GM23338 (cell line): Measurements from ENCODE around the gene TGM2. TPM values are rescaled to one million over a fixed set of nuclear protein-coding genes. Genes with fewer than 3 reads are reported as not detected.

Experiments used
- ATAC-seq: fragments of 200-7000 bp; cut with Tn5 transposase; 3 replicates; pipeline ENCODE4 v1.9.1; 2020
- DNase-seq: peaks from one replicate; pipeline ENCODE4 v3.0.0-alpha.2; 2015; ENCODE audit warnings: low spot score
- H2AFZ ChIP-seq: fragments of 200-600 bp; sonication (generic); 2 replicates; pipeline ENCODE4 v1.8.0; 2016; ENCODE audit warnings: antibody characterized with exemption, mild to moderate bottlenecking, moderate library complexity
- H3F3A ChIP-seq: fragments of 200-600 bp; sonication (generic); replicated peaks from 2 replicates; pipeline ENCODE4 v1.8.0; 2017; ENCODE audit warnings: antibody characterized with exemption, mixed run types, low read depth
- H3K27ac ChIP-seq: fragments of 200-600 bp; sonication (generic); 2 replicates; pipeline ENCODE4 v1.6.1; 2016; ENCODE audit warnings: low read depth
- H3K27me3 ChIP-seq: fragments of 200-600 bp; sonication (generic); 2 replicates; pipeline ENCODE4 v1.8.0; 2016; ENCODE audit warnings: mild to moderate bottlenecking, mixed run types, moderate library complexity; ENCODE audit not compliant: insufficient read depth
- H3K36me3 ChIP-seq: fragments of 200-600 bp; sonication (generic); 2 replicates; pipeline ENCODE4 v1.8.0; 2016; ENCODE audit warnings: mild to moderate bottlenecking; ENCODE audit not compliant: insufficient read depth
- H3K4me1 ChIP-seq: fragments of 200-600 bp; sonication (generic); 2 replicates; pipeline ENCODE4 v1.8.0; 2016; ENCODE audit warnings: mild to moderate bottlenecking, moderate library complexity; ENCODE audit not compliant: insufficient read depth
- H3K4me2 ChIP-seq: fragments of 200-600 bp; sonication (generic); 2 replicates; pipeline ENCODE4 v1.7.1; 2017; ENCODE audit warnings: mixed run types
- H3K4me3 ChIP-seq: fragments of 200-600 bp; sonication (generic); 2 replicates; pipeline ENCODE4 v1.6.1; 2016; ENCODE audit warnings: mixed run types
- H3K79me2 ChIP-seq: fragments of 200-600 bp; sonication (generic); replicated peaks from 2 replicates; pipeline ENCODE4 v1.8.0; 2017; ENCODE audit warnings: mild to moderate bottlenecking; ENCODE audit not compliant: insufficient read depth
- H3K9me2 ChIP-seq: fragments of 200-600 bp; sonication (generic); 2 replicates; pipeline ENCODE4 v1.8.0; 2017; ENCODE audit not compliant: insufficient read depth
- H4K20me1 ChIP-seq: fragments of 200-600 bp; sonication (generic); replicated peaks from 2 replicates; pipeline ENCODE4 v1.8.0; 2017; ENCODE audit warnings: mild to moderate bottlenecking; ENCODE audit not compliant: insufficient read depth
- H3K27ac Mint-ChIP-seq: 2 replicates; pipeline ENCODE4 v1.8.0; 2020; ENCODE audit warnings: inconsistent platforms, mild to moderate bottlenecking, moderate library complexity, mixed read lengths
- H3K27me3 Mint-ChIP-seq: 3 replicates; pipeline ENCODE4 v1.8.0; 2022; ENCODE audit warnings: low read depth, mild to moderate bottlenecking, moderate library complexity, mixed read lengths, inconsistent platforms; ENCODE audit not compliant: insufficient read depth, poor library complexity
- H3K36me3 Mint-ChIP-seq: 3 replicates; pipeline ENCODE4 v1.8.0; 2021; ENCODE audit warnings: low read depth, mild to moderate bottlenecking, inconsistent platforms, moderate library complexity, mixed read lengths
- H3K4me1 Mint-ChIP-seq: 3 replicates; pipeline ENCODE4 v1.8.0; 2020; ENCODE audit warnings: mild to moderate bottlenecking, inconsistent platforms, mixed read lengths
- H3K4me3 Mint-ChIP-seq: 3 replicates; pipeline ENCODE4 v1.8.0; 2021; ENCODE audit warnings: moderate library complexity, mild to moderate bottlenecking, inconsistent platforms, mixed read lengths
- H3K9me3 Mint-ChIP-seq: 3 replicates; pipeline ENCODE4 v1.8.0; 2020; ENCODE audit warnings: moderate library complexity, mild to moderate bottlenecking, inconsistent platforms, mixed read lengths
- CREB1 ChIP-seq: fragments of 250-450 bp; sonication (Bioruptor Pico); IDR thresholded peaks from 2 replicates; pipeline ENCODE4 v1.5.0; 2020; ENCODE audit warnings: low read depth, mild to moderate bottlenecking, moderate library complexity
- CTCF ChIP-seq, 2 experiments: fragments of 200-600 bp in 1 of 2; sonication (generic) in 1 of 2; conservative IDR thresholded peaks; 2 replicates each; pipeline versions ENCODE4 v1.5.1 to v1.6.1; 2016 to 2017; ENCODE audit warnings: antibody characterized with exemption in 2 of 2, low read depth in 2 of 2, mild to moderate bottlenecking in 2 of 2, moderate library complexity in 1 of 2
- ETS1 ChIP-seq: IDR thresholded peaks from 2 replicates; pipeline ENCODE4 v1.6.1; 2016; ENCODE audit warnings: antibody characterized with exemption
- EZH2 ChIP-seq: fragments of 200-600 bp; sonication (generic); IDR thresholded peaks from one replicate; pipeline ENCODE4 v1.8.0; 2017; ENCODE audit warnings: antibody characterized with exemption, mild to moderate bottlenecking, low read depth; ENCODE audit not compliant: unreplicated experiment
- EZH2phosphoT487 ChIP-seq: fragments of 200-600 bp; sonication (generic); IDR thresholded peaks from one replicate; pipeline ENCODE4 v1.8.1; 2018; ENCODE audit warnings: antibody characterized with exemption; ENCODE audit not compliant: unreplicated experiment
- JUNB ChIP-seq: IDR thresholded peaks from one replicate; pipeline ENCODE4 v1.6.1; 2016; ENCODE audit warnings: antibody characterized with exemption; ENCODE audit not compliant: unreplicated experiment
- NANOG ChIP-seq: IDR thresholded peaks from 2 replicates; pipeline ENCODE4 v1.6.1; 2016; ENCODE audit warnings: antibody characterized with exemption, borderline replicate concordance
- POLR2AphosphoS5 ChIP-seq: IDR thresholded peaks from 2 replicates; pipeline ENCODE4 v1.6.1; 2016; ENCODE audit warnings: antibody characterized with exemption, low read depth
- REST ChIP-seq: IDR thresholded peaks from one replicate; pipeline ENCODE4 v1.6.1; 2018; ENCODE audit warnings: antibody characterized with exemption; ENCODE audit not compliant: unreplicated experiment
- STAT1 ChIP-seq: IDR thresholded peaks from one replicate; pipeline ENCODE4 v1.6.1; 2016; ENCODE audit warnings: antibody characterized with exemption; ENCODE audit not compliant: unreplicated experiment
- ZNF114 ChIP-seq: fragments of 250-450 bp; sonication (Bioruptor Pico); IDR thresholded peaks from 2 replicates; pipeline ENCODE4 v1.5.0; 2020; ENCODE audit warnings: mild to moderate bottlenecking, moderate library complexity
- ZNF331 ChIP-seq: fragments of 250-450 bp; sonication (Bioruptor Pico); IDR thresholded peaks from 2 replicates; pipeline ENCODE4 v1.5.0; 2020; ENCODE audit warnings: low read depth, mild to moderate bottlenecking, moderate library complexity
- ZNF462 ChIP-seq: fragments of 250-450 bp; sonication (Bioruptor Pico); IDR thresholded peaks from 2 replicates; pipeline ENCODE4 v1.5.0; 2020; ENCODE audit warnings: mild to moderate bottlenecking, moderate library complexity
- polyA plus RNA-seq: library from polyadenylated mRNA; unstranded; fragments of >200 nt; fragmentation: Nextera tagmentation; extraction: Ambion mirVana; gene quantifications from 2 replicates; pipeline ENCODE4 v1.2.1, GENCODE V29; 2016
- total RNA-seq: library from RNA; depleted of rRNA; stranded (reverse); fragments of >200 nt; shearing (Covaris generic); gene quantifications from 2 replicates; pipeline ENCODE4 v1.2.3, GENCODE V29; 2014

The TGM2 gene
- total and polyA plus RNA-seq, 2 experiments from 2014 or later = 0.45 to 1.0 TPM

- ATAC-seq = peak; percentile 15; the same call in 2 of the 3 replicates
- Histone ChIP-seq H3F3A (no peaks in the 10 kb centered on the region), H3K27ac (no peak overlapping the region), H2AFZ (no peak overlapping the region), H3K9me2 (no peaks in the 10 kb centered on the region), H3K4me2 (no peak overlapping the region), H3K4me3 (no peak overlapping the region), H3K79me2 (no peaks in the 10 kb centered on the region), H3K4me1 (no peaks in the 10 kb centered on the region), H3K27me3 (no peaks in the 10 kb centered on the region), H4K20me1 (no peaks in the 10 kb centered on the region), H3K36me3 (no peaks in the 10 kb centered on the region)
- Mint-ChIP-seq H3K27ac (no peak overlapping the region), H3K9me3 (no peaks in the 10 kb centered on the region), H3K27me3 (peaks cover 13% of the 10 kb centered on the region), H3K36me3 (no peaks in the 10 kb centered on the region), H3K4me1 (peaks cover 17% of the 10 kb centered on the region), H3K4me3 (no peak overlapping the region)
- no peak for TF ChIP-seq ETS1
- TF ChIP-seq CTCF (conservative IDR thresholded peaks at IDR 0.05; ENCODE audit: low read depth in 2 of 2) = no peak
- no peak for TF ChIP-seq NANOG
- TF ChIP-seq JUNB = no peak
- no peak for TF ChIP-seq EZH2
- TF ChIP-seq EZH2phosphoT487 = no peak
- TF ChIP-seq REST = no peak
- no peak for TF ChIP-seq POLR2AphosphoS5
- TF ChIP-seq CREB1 (CRISPR knock-in tag) = no peak
- no peak for TF ChIP-seq ZNF331 (CRISPR knock-in tag)
- no peak for TF ChIP-seq STAT1
- TF ChIP-seq ZNF462 (CRISPR knock-in tag) = no peak
- no peak for TF ChIP-seq ZNF114
- no peak for DNase-seq
Measured at GRCh38 chr20:38147751-38148150, 17.3 kb downstream of the TGM2 start.
